Parathyroid adenoma (tissue), 2 donors: ENCODE results near the gene PLAC1.

Experiments used
- H2AFZ ChIP-seq: fragments of 300-600 bp; sonication (generic); one replicate; pipeline ENCODE4 v1.7.0; 2017; ENCODE audit warnings: antibody characterized with exemption, mild to moderate bottlenecking
- H3K27ac ChIP-seq: fragments of 300-600 bp; sonication (generic); one replicate; pipeline ENCODE4 v1.7.0; 2017
- H3K27me3 ChIP-seq: fragments of 300-600 bp; sonication (generic); one replicate; pipeline ENCODE4 v1.7.0; 2017; ENCODE audit warnings: low read length; ENCODE audit not compliant: control insufficient read depth, insufficient read depth
- H3K36me3 ChIP-seq: fragments of 300-600 bp; sonication (generic); one replicate; pipeline ENCODE4 v1.7.0; 2017; ENCODE audit warnings: low read length; ENCODE audit not compliant: control insufficient read depth, insufficient read depth
- H3K4me1 ChIP-seq: fragments of 300-600 bp; sonication (generic); one replicate; pipeline ENCODE4 v1.7.0; 2017; ENCODE audit warnings: control low read depth
- H3K4me2 ChIP-seq: fragments of 300-600 bp; sonication (generic); one replicate; pipeline ENCODE4 v1.7.0; 2017; ENCODE audit warnings: low read length
- H3K4me3 ChIP-seq: fragments of 300-600 bp; sonication (generic); one replicate; pipeline ENCODE4 v1.7.0; 2017; ENCODE audit warnings: low read depth, low read length
- H3K79me2 ChIP-seq: fragments of 300-600 bp; sonication (generic); one replicate; pipeline ENCODE4 v1.7.0; 2017; ENCODE audit warnings: control low read depth
- H3K9ac ChIP-seq: fragments of 300-600 bp; sonication (generic); one replicate; pipeline ENCODE4 v1.7.0; 2017; ENCODE audit warnings: mild to moderate bottlenecking
- H3K9me3 ChIP-seq: fragments of 300-600 bp; sonication (generic); one replicate; pipeline ENCODE4 v1.7.0; 2017; ENCODE audit warnings: low read length; ENCODE audit not compliant: control insufficient read depth
- TF ChIP-seq, protein P1 (sequence below): fragments of 300-600 bp; sonication (generic); IDR thresholded peaks from one replicate; pipeline ENCODE4 v1.7.0; 2017; ENCODE audit warnings: antibody characterized with exemption, mild to moderate bottlenecking
- donor health status: primary hyperparathyroidism.

PLAC1 gene

DNA sequence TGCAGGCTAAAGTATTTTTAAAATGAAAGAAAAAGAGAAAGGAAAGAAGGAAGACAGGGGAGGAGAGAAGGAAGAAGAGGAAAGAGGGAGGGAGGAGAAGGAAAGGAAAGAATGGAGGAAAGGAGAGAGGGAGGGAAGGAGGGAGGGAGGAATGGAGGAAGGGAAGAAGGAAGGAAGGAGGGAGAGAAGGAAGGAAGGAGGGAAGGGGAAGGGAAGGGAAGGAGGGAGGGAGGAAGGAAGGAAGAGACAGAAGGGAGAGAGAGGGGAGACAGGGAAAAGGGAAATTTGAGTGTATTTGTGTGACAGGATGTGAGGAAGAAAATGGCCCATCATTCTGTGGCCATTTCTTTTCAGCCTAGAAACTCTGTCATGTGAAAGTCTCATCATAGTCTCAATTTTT is 14.9 kb upstream of the PLAC1 start:
- H3K4me1 ChIP-seq: no peaks in the 10 kb centered on the region
- H2AFZ ChIP-seq: no peak overlapping the region
- no peaks in the 10 kb centered on the region for H3K36me3 ChIP-seq
- no peak overlapping the region for H3K27ac ChIP-seq
- TF ChIP-seq, protein P1, sequence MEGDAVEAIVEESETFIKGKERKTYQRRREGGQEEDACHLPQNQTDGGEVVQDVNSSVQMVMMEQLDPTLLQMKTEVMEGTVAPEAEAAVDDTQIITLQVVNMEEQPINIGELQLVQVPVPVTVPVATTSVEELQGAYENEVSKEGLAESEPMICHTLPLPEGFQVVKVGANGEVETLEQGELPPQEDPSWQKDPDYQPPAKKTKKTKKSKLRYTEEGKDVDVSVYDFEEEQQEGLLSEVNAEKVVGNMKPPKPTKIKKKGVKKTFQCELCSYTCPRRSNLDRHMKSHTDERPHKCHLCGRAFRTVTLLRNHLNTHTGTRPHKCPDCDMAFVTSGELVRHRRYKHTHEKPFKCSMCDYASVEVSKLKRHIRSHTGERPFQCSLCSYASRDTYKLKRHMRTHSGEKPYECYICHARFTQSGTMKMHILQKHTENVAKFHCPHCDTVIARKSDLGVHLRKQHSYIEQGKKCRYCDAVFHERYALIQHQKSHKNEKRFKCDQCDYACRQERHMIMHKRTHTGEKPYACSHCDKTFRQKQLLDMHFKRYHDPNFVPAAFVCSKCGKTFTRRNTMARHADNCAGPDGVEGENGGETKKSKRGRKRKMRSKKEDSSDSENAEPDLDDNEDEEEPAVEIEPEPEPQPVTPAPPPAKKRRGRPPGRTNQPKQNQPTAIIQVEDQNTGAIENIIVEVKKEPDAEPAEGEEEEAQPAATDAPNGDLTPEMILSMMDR: no peak
- no peak overlapping the region for H3K9ac ChIP-seq
- no peaks in the 10 kb centered on the region for H3K27me3 ChIP-seq
- no peaks in the 10 kb centered on the region for H3K9me3 ChIP-seq
- H3K4me2 ChIP-seq: no peak overlapping the region
- H3K79me2 ChIP-seq: no peaks in the 10 kb centered on the region
- no peak overlapping the region for H3K4me3 ChIP-seq

GRCh38 chrX:134672101-134672500 is 13.8 kb upstream of the PLAC1 start:
- Histone ChIP-seq H3K4me2 (no peak overlapping the region), H3K27ac (no peak overlapping the region), H3K9me3 (no peaks in the 10 kb centered on the region), H3K9ac (no peak overlapping the region), H3K4me1 (no peaks in the 10 kb centered on the region), H2AFZ (no peak overlapping the region), H3K27me3 (no peaks in the 10 kb centered on the region), H3K36me3 (no peaks in the 10 kb centered on the region), H3K4me3 (no peak overlapping the region), H3K79me2 (no peaks in the 10 kb centered on the region)
- TF ChIP-seq, protein P1: no peak

DNA sequence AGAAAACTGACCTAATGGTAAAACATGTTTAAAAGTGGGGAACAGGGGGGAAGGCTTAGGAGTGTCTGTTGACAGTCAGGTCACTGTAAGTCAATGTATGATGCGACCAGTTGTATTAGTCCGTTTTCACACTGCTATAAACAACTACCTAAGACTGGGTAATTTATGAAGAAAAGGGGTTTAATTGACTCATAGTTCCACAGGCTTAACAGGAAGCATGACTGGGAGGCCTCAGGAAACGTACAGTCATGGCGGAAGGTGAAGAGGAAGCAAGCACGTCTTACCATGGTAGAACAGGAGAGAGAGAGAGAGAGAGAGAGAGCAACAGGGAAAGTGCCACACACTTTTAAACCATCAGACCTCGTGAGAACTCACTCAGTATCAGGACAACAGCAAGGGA is 13.0 kb upstream of the PLAC1 start:
- no peaks in the 10 kb centered on the region for H3K27me3 ChIP-seq
- no peak overlapping the region for H3K27ac ChIP-seq
- H3K79me2 ChIP-seq: no peaks in the 10 kb centered on the region
- H2AFZ ChIP-seq: no peak overlapping the region
- H3K36me3 ChIP-seq: no peaks in the 10 kb centered on the region
- TF ChIP-seq, protein P1: no peak
- H3K4me2 ChIP-seq: no peak overlapping the region
- H3K4me3 ChIP-seq: no peak overlapping the region
- H3K9me3 ChIP-seq: no peaks in the 10 kb centered on the region
- no peak overlapping the region for H3K9ac ChIP-seq
- H3K4me1 ChIP-seq: no peaks in the 10 kb centered on the region

- no peaks in the 10 kb centered on the region for H3K9me3 ChIP-seq
- H3K4me1 ChIP-seq: no peaks in the 10 kb centered on the region
- H3K9ac ChIP-seq: no peak overlapping the region
- no peak overlapping the region for H3K4me2 ChIP-seq
- no peak overlapping the region for H3K4me3 ChIP-seq
- no peak overlapping the region for H3K27ac ChIP-seq
- H3K27me3 ChIP-seq: no peaks in the 10 kb centered on the region
- no peaks in the 10 kb centered on the region for H3K79me2 ChIP-seq
- TF ChIP-seq, protein P1: no peak
- no peak overlapping the region for H2AFZ ChIP-seq
- no peaks in the 10 kb centered on the region for H3K36me3 ChIP-seq
Observed at GRCh38 chrX:134670134-134670924, 12.1 kb upstream of the PLAC1 start.
